Measurements from ENCODE around the gene BTBD9. TPM values are rescaled to one million over a fixed set of nuclear protein-coding genes. Genes with fewer than 3 reads are reported as not detected.

BTBD9 gene
- polyA plus RNA-seq, 1 experiment, result 5.4 TPM

GRCh38 chr6:38208028-38208427, 431.7 kb downstream of the BTBD9 start:
- POLR2A ChIA-PET, result no interaction called here
- CTCF ChIA-PET, result no interaction called here
- DNase-seq (ENCODE audit: low read depth), result no peak
- no peaks in the 10 kb centered on the region for H3K27me3 ChIP-seq (ENCODE audit: control insufficient read depth, insufficient read depth, low read length)
- TF ChIP-seq, protein P1, sequence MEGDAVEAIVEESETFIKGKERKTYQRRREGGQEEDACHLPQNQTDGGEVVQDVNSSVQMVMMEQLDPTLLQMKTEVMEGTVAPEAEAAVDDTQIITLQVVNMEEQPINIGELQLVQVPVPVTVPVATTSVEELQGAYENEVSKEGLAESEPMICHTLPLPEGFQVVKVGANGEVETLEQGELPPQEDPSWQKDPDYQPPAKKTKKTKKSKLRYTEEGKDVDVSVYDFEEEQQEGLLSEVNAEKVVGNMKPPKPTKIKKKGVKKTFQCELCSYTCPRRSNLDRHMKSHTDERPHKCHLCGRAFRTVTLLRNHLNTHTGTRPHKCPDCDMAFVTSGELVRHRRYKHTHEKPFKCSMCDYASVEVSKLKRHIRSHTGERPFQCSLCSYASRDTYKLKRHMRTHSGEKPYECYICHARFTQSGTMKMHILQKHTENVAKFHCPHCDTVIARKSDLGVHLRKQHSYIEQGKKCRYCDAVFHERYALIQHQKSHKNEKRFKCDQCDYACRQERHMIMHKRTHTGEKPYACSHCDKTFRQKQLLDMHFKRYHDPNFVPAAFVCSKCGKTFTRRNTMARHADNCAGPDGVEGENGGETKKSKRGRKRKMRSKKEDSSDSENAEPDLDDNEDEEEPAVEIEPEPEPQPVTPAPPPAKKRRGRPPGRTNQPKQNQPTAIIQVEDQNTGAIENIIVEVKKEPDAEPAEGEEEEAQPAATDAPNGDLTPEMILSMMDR (IDR thresholded peaks at IDR 0.05; ENCODE audit: insufficient read depth, low read depth, low read length), result no peak
- no peak overlapping the region for H3K4me3 ChIP-seq (ENCODE audit: low read depth, low read length)
- H3K36me3 ChIP-seq (ENCODE audit: control insufficient read depth, insufficient read depth, low read length), result no peaks in the 10 kb centered on the region

- DNase-seq (ENCODE audit: low read depth), result no peak
- Histone ChIP-seq H3K27me3 (ENCODE audit: control insufficient read depth, insufficient read depth, low read length) (no peaks in the 10 kb centered on the region), H3K4me3 (ENCODE audit: low read depth, low read length) (no peak overlapping the region), H3K36me3 (ENCODE audit: control insufficient read depth, insufficient read depth, low read length) (no peaks in the 10 kb centered on the region)
- CTCF ChIA-PET, result no interaction called here
- TF ChIP-seq, protein P1 (IDR thresholded peaks at IDR 0.05; ENCODE audit: insufficient read depth, low read depth, low read length), result no peak
- POLR2A ChIA-PET, result no interaction called here
Observed at GRCh38 chr6:38207375-38207774, 432.4 kb downstream of the BTBD9 start.

GRCh38 chr6:38198219-38198618, 441.5 kb downstream of the BTBD9 start:
- POLR2A ChIA-PET, result no interaction called here
- H3K27me3 ChIP-seq (ENCODE audit: control insufficient read depth, insufficient read depth, low read length), result no peaks in the 10 kb centered on the region
- peaks cover 2% of the 10 kb centered on the region; the same call in 1 of the 2 replicates for H3K36me3 ChIP-seq (ENCODE audit: control insufficient read depth, insufficient read depth, low read length)
- no peak for DNase-seq (ENCODE audit: low read depth)
- CTCF ChIA-PET, result no interaction called here
- TF ChIP-seq, protein P1 (IDR thresholded peaks at IDR 0.05; ENCODE audit: insufficient read depth, low read depth, low read length), result no peak
- no peak overlapping the region for H3K4me3 ChIP-seq (ENCODE audit: low read depth, low read length)

GRCh38 chr6:38195113-38195635, 444.6 kb downstream of the BTBD9 start:
- ChIA-PET CTCF (no interaction called here), POLR2A (no interaction called here)
- Histone ChIP-seq H3K27me3 (ENCODE audit: control insufficient read depth, insufficient read depth, low read length) (no peaks in the 10 kb centered on the region), H3K4me3 (ENCODE audit: low read depth, low read length) (no peak overlapping the region), H3K36me3 (ENCODE audit: control insufficient read depth, insufficient read depth, low read length) (peaks cover 4% of the 10 kb centered on the region)
- no peak for DNase-seq (ENCODE audit: low read depth)
- TF ChIP-seq, protein P1 (IDR thresholded peaks at IDR 0.05; ENCODE audit: insufficient read depth, low read depth, low read length), result no peak

DNA sequence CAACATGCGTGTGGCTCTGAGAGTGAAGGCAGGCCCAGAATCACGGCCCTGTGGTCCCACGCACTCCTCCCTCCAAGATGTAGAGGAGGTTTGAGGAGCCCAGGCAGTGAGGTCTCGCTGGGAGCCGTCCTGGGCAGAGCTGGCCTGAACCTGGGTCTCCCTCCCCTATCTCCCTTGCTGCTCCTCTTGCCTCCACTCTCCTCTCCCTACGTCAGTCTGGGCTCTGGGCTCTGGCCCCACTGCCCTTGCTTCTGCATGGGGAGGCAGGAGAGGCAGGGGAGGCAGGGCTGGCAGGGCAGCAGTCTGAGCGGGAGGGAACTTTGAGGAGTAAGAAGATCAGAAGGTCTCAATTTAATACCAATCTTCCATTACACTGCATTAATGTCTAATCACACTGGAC, 445.1 kb downstream of the BTBD9 start:
- ChIA-PET CTCF (no interaction called here), POLR2A (no interaction called here)
- TF ChIP-seq, protein P1 (IDR thresholded peaks at IDR 0.05; ENCODE audit: insufficient read depth, low read depth, low read length), result no peak
- H3K27me3 ChIP-seq (ENCODE audit: control insufficient read depth, insufficient read depth, low read length), result no peaks in the 10 kb centered on the region
- H3K4me3 ChIP-seq (ENCODE audit: low read depth, low read length), result no peak overlapping the region
- no peak for DNase-seq (ENCODE audit: low read depth)
- H3K36me3 ChIP-seq (ENCODE audit: control insufficient read depth, insufficient read depth, low read length), result peaks cover 4% of the 10 kb centered on the region

All from BJ (cell line).